GM10266 (cell line): ENCODE data around the gene SEPTIN1.
"Not testable (repeated sequence)": the region's sequence is repeated elsewhere in the genome, so short reads cannot be mapped to it uniquely, and the experiment has no call there.

Source experiments
- DNase-seq: peaks from one replicate; pipeline ENCODE4 v3.0.0; 2012; ENCODE audit errors: extremely low spot score
- TF ChIP-seq, protein P1 (sequence below): IDR thresholded peaks from 2 replicates; pipeline ENCODE4 v1.5.1; 2012; ENCODE audit warnings: mild to moderate bottlenecking, low read depth; ENCODE audit not compliant: control insufficient read depth, insufficient read depth; ENCODE audit errors: missing control alignments

Gene SEPTIN1

DNA sequence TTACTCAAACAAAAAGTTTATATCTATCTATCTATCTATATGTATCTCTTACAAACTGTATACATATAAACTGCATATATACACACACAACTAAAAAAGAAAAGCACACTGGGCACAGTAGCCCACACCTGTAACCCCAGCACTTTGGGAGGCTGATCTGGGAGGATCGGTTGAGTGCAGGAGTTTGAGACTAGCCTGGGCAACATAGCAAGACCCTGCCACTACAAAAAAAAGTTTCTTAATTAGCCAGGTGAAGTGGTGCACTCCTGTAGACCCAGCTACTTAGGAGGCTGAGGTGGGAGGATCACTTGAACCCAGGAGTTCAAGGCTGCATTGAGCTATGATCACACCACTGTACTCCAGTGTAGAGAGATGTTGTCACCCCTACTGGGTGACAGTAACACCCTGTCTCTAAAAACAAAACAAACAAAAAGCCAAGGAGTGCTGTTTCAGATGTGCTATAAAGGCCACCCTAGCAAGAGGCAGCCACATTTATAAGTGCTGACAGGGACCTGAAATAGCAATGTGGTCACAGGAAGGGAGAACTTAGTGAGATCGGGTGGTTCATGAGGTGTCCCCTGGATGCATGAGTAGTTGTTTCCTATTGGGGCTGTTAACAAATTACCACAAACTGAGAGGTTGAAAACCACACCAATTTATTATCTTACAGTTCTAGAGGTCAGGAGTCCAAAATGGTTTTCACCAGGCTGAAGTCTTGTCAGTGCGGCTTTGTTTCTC is 32.1 kb downstream of the SEPTIN1 start:
- TF ChIP-seq, protein P1, sequence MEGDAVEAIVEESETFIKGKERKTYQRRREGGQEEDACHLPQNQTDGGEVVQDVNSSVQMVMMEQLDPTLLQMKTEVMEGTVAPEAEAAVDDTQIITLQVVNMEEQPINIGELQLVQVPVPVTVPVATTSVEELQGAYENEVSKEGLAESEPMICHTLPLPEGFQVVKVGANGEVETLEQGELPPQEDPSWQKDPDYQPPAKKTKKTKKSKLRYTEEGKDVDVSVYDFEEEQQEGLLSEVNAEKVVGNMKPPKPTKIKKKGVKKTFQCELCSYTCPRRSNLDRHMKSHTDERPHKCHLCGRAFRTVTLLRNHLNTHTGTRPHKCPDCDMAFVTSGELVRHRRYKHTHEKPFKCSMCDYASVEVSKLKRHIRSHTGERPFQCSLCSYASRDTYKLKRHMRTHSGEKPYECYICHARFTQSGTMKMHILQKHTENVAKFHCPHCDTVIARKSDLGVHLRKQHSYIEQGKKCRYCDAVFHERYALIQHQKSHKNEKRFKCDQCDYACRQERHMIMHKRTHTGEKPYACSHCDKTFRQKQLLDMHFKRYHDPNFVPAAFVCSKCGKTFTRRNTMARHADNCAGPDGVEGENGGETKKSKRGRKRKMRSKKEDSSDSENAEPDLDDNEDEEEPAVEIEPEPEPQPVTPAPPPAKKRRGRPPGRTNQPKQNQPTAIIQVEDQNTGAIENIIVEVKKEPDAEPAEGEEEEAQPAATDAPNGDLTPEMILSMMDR: no peak
- peak; percentile 83 for DNase-seq

DNA sequence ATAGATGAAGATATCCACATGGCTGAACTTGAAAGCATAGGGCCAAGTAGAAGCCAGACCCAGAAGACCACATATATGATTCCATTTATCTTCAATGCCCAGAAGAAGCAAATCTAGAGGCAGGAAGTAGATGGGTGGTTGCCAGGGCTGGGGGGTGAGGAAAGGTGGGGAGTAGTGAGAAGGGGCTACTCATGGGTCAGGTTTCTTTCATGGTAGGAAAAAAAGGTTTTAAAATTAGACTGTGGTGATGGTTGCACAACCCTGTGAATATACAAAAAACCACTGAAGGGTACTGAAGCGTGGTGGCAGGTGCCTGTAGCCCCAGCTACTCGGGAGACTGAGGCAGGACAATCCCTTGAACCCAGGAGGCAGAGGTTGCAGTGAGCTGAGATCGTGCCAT is 32.7 kb downstream of the SEPTIN1 start:
- DNase-seq: no peak
- TF ChIP-seq, protein P1: no peak

DNA sequence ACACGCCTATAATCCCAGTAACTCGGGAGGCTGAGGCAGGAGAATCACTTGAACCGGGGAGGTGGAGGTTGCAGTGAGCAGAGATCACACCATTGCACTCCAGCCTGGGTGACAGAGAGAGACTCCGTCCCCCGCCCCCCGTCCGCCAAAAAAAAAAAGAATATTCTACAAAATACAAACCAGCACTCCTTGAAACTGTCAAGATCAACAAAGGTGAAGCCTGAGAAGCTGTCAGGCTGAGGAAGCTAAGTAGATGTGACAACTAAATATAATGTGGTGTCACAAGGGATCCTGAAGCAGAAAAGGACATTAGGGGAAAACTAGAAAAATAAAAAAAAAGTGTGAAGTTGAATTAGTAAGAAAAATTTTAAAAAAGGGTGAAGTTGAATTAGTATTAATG is 33.4 kb downstream of the SEPTIN1 start:
- TF ChIP-seq, protein P1: no peak
- no peak for DNase-seq

DNA sequence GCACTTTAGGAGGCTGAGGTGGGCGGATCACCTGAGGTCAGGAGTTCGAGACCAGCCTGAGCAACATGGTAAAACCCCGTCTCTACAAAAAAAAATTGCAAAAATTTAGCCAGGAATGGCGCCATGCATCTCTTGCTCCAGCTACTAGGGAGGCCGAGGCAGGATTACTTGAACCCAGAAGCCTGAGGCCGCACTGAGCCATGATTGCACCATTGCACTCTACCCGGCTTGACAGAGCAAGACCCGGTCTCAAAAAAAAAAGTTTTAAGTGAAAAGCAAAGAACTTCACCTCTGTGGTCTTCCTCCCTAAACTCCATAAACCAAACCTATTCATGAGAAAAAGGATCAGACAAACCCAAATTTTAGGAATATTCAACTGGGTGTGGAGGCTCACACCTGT is 34.2 kb downstream of the SEPTIN1 start:
- no peak for DNase-seq

DNA sequence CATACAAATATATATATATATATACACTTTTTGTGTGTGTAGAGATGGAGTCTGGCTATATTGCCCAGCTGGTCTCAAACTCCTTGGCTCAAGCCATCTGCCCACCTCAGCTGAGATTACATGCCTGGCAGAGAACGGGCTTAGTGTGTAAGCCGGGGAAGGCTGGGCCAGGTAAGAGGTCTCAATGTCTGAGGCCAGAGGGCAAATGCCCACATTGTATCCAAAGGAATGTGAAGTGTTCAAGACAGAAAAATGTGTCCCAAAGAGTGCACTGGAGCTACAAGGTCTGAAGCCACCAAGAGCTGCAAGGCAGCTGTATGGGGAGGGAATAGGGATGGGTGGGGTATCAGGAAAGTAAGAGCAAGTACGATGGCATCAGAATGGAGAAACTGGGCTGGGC is 36.1 kb downstream of the SEPTIN1 start:
- DNase-seq: no peak
- TF ChIP-seq, protein P1: no peak

More for the DNA sequence above, 34.2 kb downstream of the SEPTIN1 start:
- TF ChIP-seq, protein P1: no peak

DNA sequence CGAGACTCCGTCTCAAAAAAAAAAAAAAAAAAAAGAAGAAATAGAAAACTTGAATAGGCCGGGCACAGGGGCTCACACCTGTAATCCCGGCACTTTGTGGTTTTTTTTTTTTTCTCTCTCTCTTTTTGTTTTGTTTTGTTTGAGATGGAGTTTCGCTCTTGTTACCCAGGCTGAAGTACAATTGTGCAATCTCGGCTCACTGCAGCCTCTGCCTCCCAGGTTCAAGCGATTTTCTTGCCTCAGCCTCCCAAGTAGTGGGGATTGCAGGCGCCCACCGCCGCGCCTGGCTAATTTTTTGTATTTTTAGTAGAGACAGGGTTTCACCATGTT is 38.9 kb downstream of the SEPTIN1 start:
- not testable (repeated sequence) for DNase-seq

DNA sequence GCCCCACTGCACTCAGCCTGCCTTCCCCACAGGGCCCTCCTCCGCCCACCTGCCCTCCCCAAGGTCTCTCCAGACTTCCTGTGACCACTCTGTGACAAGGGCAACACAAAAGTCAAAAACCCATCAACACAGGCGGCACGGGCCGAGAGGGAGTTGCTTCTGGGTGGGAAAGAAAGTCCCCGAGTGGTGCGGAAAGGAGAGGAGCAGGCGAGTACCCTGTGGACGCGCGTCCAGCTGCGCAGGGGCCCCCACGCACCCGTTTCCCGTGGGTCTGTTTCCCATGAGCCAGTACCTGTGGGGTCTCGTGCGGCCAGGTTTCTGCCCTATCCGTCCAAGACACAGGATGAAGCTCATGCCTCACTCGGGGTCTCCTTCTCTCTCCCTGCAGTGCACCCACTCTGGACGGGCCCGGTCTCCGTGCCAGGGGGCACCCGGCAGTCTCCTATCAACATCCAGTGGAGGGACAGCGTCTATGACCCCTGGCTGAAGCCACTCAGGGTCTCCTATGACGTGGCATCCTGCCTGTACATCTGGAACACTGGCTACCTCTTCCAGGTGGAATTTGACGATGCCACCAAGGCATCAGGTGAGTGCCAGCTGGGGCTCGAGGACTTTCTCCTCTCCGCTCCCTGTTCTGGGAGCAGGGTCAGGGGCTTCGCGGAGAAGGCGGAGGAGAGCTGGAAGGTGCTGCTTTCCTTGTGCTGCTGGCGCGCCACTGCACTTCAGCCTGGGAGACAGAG is 39.4 kb downstream of the SEPTIN1 start:
- DNase-seq: no peak
- TF ChIP-seq, protein P1: no peak

DNA sequence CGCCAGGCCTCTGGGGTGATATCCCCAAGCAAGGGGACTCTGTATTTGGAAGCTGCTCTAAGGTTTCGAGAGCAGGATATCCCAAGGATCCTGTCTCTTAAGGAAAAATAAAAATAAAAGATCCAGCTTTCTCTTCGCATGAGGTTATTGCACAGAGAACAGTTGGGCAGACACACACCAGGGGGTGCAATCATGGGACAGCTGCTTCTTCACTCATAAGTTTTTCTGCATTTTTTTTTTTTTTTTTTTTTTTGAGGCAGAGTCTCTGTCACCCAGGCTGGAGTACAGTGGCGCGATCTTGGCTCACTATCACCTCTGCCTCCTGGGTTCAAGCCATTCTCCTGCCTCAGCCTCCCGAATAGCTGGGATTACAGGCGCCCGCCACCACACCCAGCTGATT is 40.4 kb downstream of the SEPTIN1 start:
- DNase-seq: not testable (repeated sequence)
